HCT116 (cell line): ENCODE data around the gene TCF7L1. TPM values are rescaled to one million over a fixed set of nuclear protein-coding genes. Genes with fewer than 3 reads are reported as not detected.

Experiments used
- ATAC-seq: fragments of 200-7000 bp; cut with Tn5 transposase; 2 replicates; pipeline ENCODE4 v1.9.1; 2020; ENCODE audit warnings: mild to moderate bottlenecking, moderate library complexity
- BruUV-seq: library from RNA; stranded (reverse); fragments of 400-500 nt; replicated peaks from 2 replicates; lab custom pipeline; 2021; lab: Mats Ljungman, UMichigan
- CTCF ChIA-PET: fragments of 300-600 bp; sonication (Branson Sonifier 250); formaldehyde crosslinking; loops from one replicate; lab custom pipeline; 2021; ENCODE audit warnings: antibody characterized with exemption; lab: Charles Lee
- POLR2A ChIA-PET: fragments of 300-600, 350-600 bp; sonication (Branson Sonifier 250); formaldehyde crosslinking; loops from one replicate; lab custom pipeline; 2021; ENCODE audit warnings: antibody characterized with exemption; lab: Charles Lee
- RAD21 ChIA-PET, 2 experiments: fragments of 300-600 bp; sonication (Branson Sonifier 250); formaldehyde crosslinking; loops; one replicate each; lab custom pipeline; 2023; ENCODE audit warnings: low total read pairs in 2 of 2; ENCODE audit not compliant: uncharacterized antibody in 2 of 2, unreplicated experiment in 2 of 2, low non-redundant PET in 1 of 2; lab: Charles Lee
- DNase-seq: peaks from one replicate; pipeline ENCODE4 v3.0.0-alpha.2; 2010; ENCODE audit warnings: low read depth, low spot score
- H2AFZ ChIP-seq: fragments of 200-600 bp; shearing (Covaris generic), sonication (generic); 2 replicates; pipeline ENCODE4 v1.6.1; 2017; ENCODE audit warnings: low read depth, mixed run types, mixed read lengths, antibody characterized with exemption, low read length; ENCODE audit not compliant: poor library complexity, severe bottlenecking
- H3K27ac ChIP-seq: 2 replicates; pipeline ENCODE4 v1.5.1; 2012; ENCODE audit warnings: low read depth, low read length
- H3K27me3 ChIP-seq: fragments of 200-600 bp; sonication (generic); 2 replicates; pipeline ENCODE4 v1.6.1; 2016; ENCODE audit warnings: mixed run types, low read length, mixed read lengths; ENCODE audit not compliant: insufficient read depth
- H3K36me3 ChIP-seq, 2 experiments: fragments of 200-500 bp in 1 of 2; fragments of 200-600 bp in 1 of 2; sonication (Bioruptor generic) in 1 of 2; sonication (generic) in 1 of 2; 2 replicates each; pipeline versions ENCODE4 v1.5.1 to v1.6.1; 2014 to 2016; ENCODE audit warnings: low read length in 2 of 2, inconsistent platforms in 1 of 2, mixed read lengths in 1 of 2, mixed run types in 1 of 2; ENCODE audit not compliant: insufficient read depth in 2 of 2, control insufficient read depth in 1 of 2
- H3K4me1 ChIP-seq, 2 experiments: fragments of 200-600 bp in 1 of 2; sonication (generic) in 1 of 2; 2 replicates each; pipeline versions ENCODE4 v1.5.1 to v1.6.1; 2012 to 2017; ENCODE audit warnings: low read length in 2 of 2, inconsistent platforms in 1 of 2, mild to moderate bottlenecking in 1 of 2, mixed read lengths in 1 of 2, mixed run types in 1 of 2, moderate library complexity in 1 of 2; ENCODE audit not compliant: insufficient read depth in 2 of 2, control insufficient read depth in 1 of 2
- H3K4me2 ChIP-seq: fragments of 200-600 bp; sonication (generic); 2 replicates; pipeline ENCODE4 v1.6.1; 2017; ENCODE audit warnings: mixed run types, low read length, mixed read lengths
- H3K4me3 ChIP-seq, 2 experiments: fragments of 200-600 bp in 1 of 2; sonication (generic) in 1 of 2; replicated peaks in 1 of 2; 2 replicates each; pipeline ENCODE4 v1.5.1; 2011 to 2016; ENCODE audit warnings: low read length in 2 of 2, control low read depth in 1 of 2, low read depth in 1 of 2, mild to moderate bottlenecking in 1 of 2, mixed read lengths in 1 of 2, mixed run types in 1 of 2
- H3K79me2 ChIP-seq: fragments of 200-600 bp; sonication (generic); 2 replicates; pipeline ENCODE4 v1.6.1; 2017; ENCODE audit warnings: mild to moderate bottlenecking, mixed run types, low read length, moderate library complexity, mixed read lengths; ENCODE audit not compliant: insufficient read depth
- H3K9ac ChIP-seq: fragments of 200-600 bp; sonication (generic); 2 replicates; pipeline ENCODE4 v1.6.1; 2016; ENCODE audit warnings: low read length, mixed read lengths
- H3K9me2 ChIP-seq: fragments of 200-600 bp; sonication (generic), shearing (Covaris generic); 2 replicates; pipeline ENCODE4 v1.6.1; 2017; ENCODE audit warnings: mixed run types, mild to moderate bottlenecking, moderate library complexity; ENCODE audit not compliant: insufficient read depth
- H3K9me3 ChIP-seq, 2 experiments: fragments of 200-500 bp in 1 of 2; fragments of 200-600 bp in 1 of 2; sonication (Bioruptor generic) in 1 of 2; sonication (generic) in 1 of 2; 2 replicates each; pipeline ENCODE4 v1.6.1; 2014 to 2017; ENCODE audit warnings: low read length in 2 of 2, mixed read lengths in 2 of 2, inconsistent platforms in 1 of 2, low read depth in 1 of 2, mild to moderate bottlenecking in 1 of 2, mixed run types in 1 of 2, moderate library complexity in 1 of 2; ENCODE audit not compliant: control insufficient read depth in 1 of 2, insufficient read depth in 1 of 2
- H4K20me1 ChIP-seq: fragments of 200-600 bp; sonication (generic), shearing (Covaris generic); 2 replicates; pipeline ENCODE4 v1.6.1; 2017; ENCODE audit warnings: mixed run types, mild to moderate bottlenecking, moderate library complexity; ENCODE audit not compliant: insufficient read depth
- ATF3 ChIP-seq: IDR thresholded peaks from 2 replicates; pipeline ENCODE4 v1.6.1; 2012
- CBX3 ChIP-seq: IDR thresholded peaks from 2 replicates; pipeline ENCODE4 v1.6.1; 2012; ENCODE audit warnings: low read depth
- CEBPB ChIP-seq: IDR thresholded peaks from 2 replicates; pipeline ENCODE4 v1.6.1; 2012; ENCODE audit warnings: low read depth
- CTCF ChIP-seq, 3 experiments: fragments of 200-600 bp in 1 of 3; sonication (generic) in 1 of 3; IDR thresholded peaks in 2 of 3; conservative IDR thresholded peaks in 1 of 3; 2 replicates each; pipeline ENCODE4 v1.5.1; 2012 to 2017; ENCODE audit warnings: low read depth in 2 of 3, low read length in 2 of 3, antibody characterized with exemption in 1 of 3, borderline replicate concordance in 1 of 3, control low read depth in 1 of 3, mild to moderate bottlenecking in 1 of 3, mixed read lengths in 1 of 3, mixed run types in 1 of 3, moderate library complexity in 1 of 3; ENCODE audit not compliant: insufficient read depth in 1 of 3
- EGR1 ChIP-seq: IDR thresholded peaks from 2 replicates; pipeline ENCODE4 v1.6.1; 2012; ENCODE audit warnings: low read depth
- EZH2phosphoT487 ChIP-seq: fragments of 200-600 bp; IDR thresholded peaks from 2 replicates; pipeline ENCODE4 v1.6.1; 2018; ENCODE audit warnings: antibody characterized with exemption, borderline replicate concordance
- JUND ChIP-seq: IDR thresholded peaks from 2 replicates; pipeline ENCODE4 v1.6.1; 2012
- POLR2AphosphoS5 ChIP-seq: IDR thresholded peaks from 2 replicates; pipeline ENCODE4 v1.6.1; 2011; ENCODE audit warnings: mild to moderate bottlenecking, low read depth, low read length, moderate library complexity
- SRF ChIP-seq: IDR thresholded peaks from 2 replicates; pipeline ENCODE4 v1.6.1; 2012; ENCODE audit warnings: low read depth
- YY1 ChIP-seq: IDR thresholded peaks from 2 replicates; pipeline ENCODE4 v1.6.1; 2011; ENCODE audit warnings: low read length, low read depth, moderate library complexity, mild to moderate bottlenecking; ENCODE audit not compliant: insufficient replicate concordance; ENCODE audit errors: extremely low read depth
- intact Hi-C: fragments of 100-400 bp; cut with micrococcal nuclease; formaldehyde crosslinking; loops from 2 replicates; pipeline ENCODE4 v1.10.0; 2022
- total RNA-seq: library from RNA; stranded (reverse); gene quantifications from one replicate; pipeline ENCODE4 v1.2.1, GENCODE V29; 2021; ENCODE audit not compliant: unreplicated experiment

The TCF7L1 gene
- total RNA-seq, 1 experiment from 2014 or later = 10.3 TPM

- POLR2A ChIA-PET = no interaction called here
- Histone ChIP-seq H3K79me2 (no peaks in the 10 kb centered on the region), H2AFZ (no peak overlapping the region), H3K9me2 (no peaks in the 10 kb centered on the region), H3K9ac (no peak overlapping the region), H3K4me3 (no peak overlapping the region)
- intact Hi-C loops = no loop called here
- no TSS peak for BruUV-seq
- TF ChIP-seq CEBPB (no peak), CTCF (IDR thresholded peaks at IDR 0.05 in 2 of 3, conservative IDR thresholded peaks at IDR 0.05 in 1 of 3; ENCODE audit: borderline replicate concordance in 1 of 3, insufficient read depth in 1 of 3, low read depth in 2 of 3, low read length in 2 of 3) (no peak), YY1 (no peak), SRF (no peak), CBX3 (no peak), EZH2phosphoT487 (no peak), JUND (no peak), ATF3 (no peak), EGR1 (no peak), POLR2AphosphoS5 (no peak)
- TF ChIP-seq, all 23 proteins: peak for 0
- Histone ChIP-seq H3K27ac (no peak overlapping the region), H3K4me2 (no peak overlapping the region), H3K4me1 (no peaks in the 10 kb centered on the region), H3K9me3 (no peaks in the 10 kb centered on the region), H4K20me1 (no peaks in the 10 kb centered on the region), H3K27me3 (no peaks in the 10 kb centered on the region), H3K36me3 (no peaks in the 10 kb centered on the region)
- ATAC-seq (no peak), DNase-seq (no peak)
- RAD21 ChIA-PET = no interaction called here
- CTCF ChIA-PET = no interaction called here
These were observed 20.1 kb upstream of the TCF7L1 start for GRCh38 chr2:85112906-85113625.
